SK-N-MC (cell line): ENCODE data around the gene SLC12A9.

ENCODE experiments used
- EZH2 ChIP-seq: fragments of 200-600 bp; sonication (generic); IDR thresholded peaks from one replicate; pipeline ENCODE4 v1.6.1; 2017; ENCODE audit warnings: antibody characterized with exemption
- FOXP2 ChIP-seq: optimal IDR thresholded peaks from 2 replicates; pipeline ENCODE3; 2011; ENCODE audit warnings: mild to moderate bottlenecking, moderate library complexity; ENCODE audit not compliant: insufficient read depth; ENCODE audit errors: extremely low read length, control extremely low read depth

- no peak for TF ChIP-seq EZH2
- TF ChIP-seq FOXP2: no peak
These were observed 33.7 kb upstream of the SLC12A9 start for GRCh38 chr7:100818825-100819224.
